PC-9 (cell line): ENCODE measurements around the gene SELENOM. TPM values are rescaled to one million over a fixed set of nuclear protein-coding genes. Genes with fewer than 3 reads are reported as not detected.

Source experiments
- BruUV-seq: library from RNA; stranded (reverse); fragments of 400-500 nt; replicated peaks from 2 replicates; lab custom pipeline; 2021; lab: Mats Ljungman, UMichigan
- CTCF ChIA-PET: fragments of 300-600 bp; sonication (Branson Sonifier 250); formaldehyde crosslinking; loops from one replicate; lab custom pipeline; 2022; ENCODE audit warnings: antibody characterized with exemption; lab: Charles Lee
- POLR2A ChIA-PET: fragments of 300-600 bp; sonication (Branson Sonifier 250); formaldehyde crosslinking; loops from one replicate; lab custom pipeline; 2022; ENCODE audit warnings: antibody characterized with exemption; ENCODE audit not compliant: unreplicated experiment; lab: Charles Lee
- DNase-seq, 2 experiments: peaks; one replicate each; pipeline versions ENCODE4 v3.0.0 to v3.0.0-alpha.2; 2015 to 2022; ENCODE audit warnings: mixed read lengths in 1 of 2
- H2AFZ ChIP-seq: fragments of 200-600 bp; sonication (generic); 2 replicates; pipeline ENCODE4 v1.8.1; 2017; ENCODE audit warnings: antibody characterized with exemption
- H3F3A ChIP-seq: fragments of 200-600 bp; sonication (generic); 2 replicates; pipeline ENCODE4 v1.8.1; 2017; ENCODE audit warnings: antibody characterized with exemption, mild to moderate bottlenecking, low read depth; ENCODE audit not compliant: insufficient read depth
- H3K27ac ChIP-seq: fragments of 200-600 bp; sonication (generic); 2 replicates; pipeline ENCODE4 v1.6.1; 2016; ENCODE audit warnings: mixed run types
- H3K27me3 ChIP-seq: fragments of 200-600 bp; sonication (generic); 2 replicates; pipeline ENCODE4 v1.6.1; 2016; ENCODE audit warnings: low read depth, mixed run types; ENCODE audit not compliant: insufficient read depth
- H3K36me3 ChIP-seq: fragments of 200-600 bp; sonication (generic); 2 replicates; pipeline ENCODE4 v1.6.1; 2016; ENCODE audit warnings: low read depth, mixed run types
- H3K4me1 ChIP-seq: fragments of 200-600 bp; sonication (generic); replicated peaks from 2 replicates; pipeline ENCODE4 v1.6.1; 2016; ENCODE audit warnings: mixed run types; ENCODE audit not compliant: insufficient read depth
- H3K4me2 ChIP-seq: fragments of 200-600 bp; sonication (generic); 2 replicates; pipeline ENCODE4 v1.6.1; 2017; ENCODE audit warnings: mixed run types
- H3K4me3 ChIP-seq: fragments of 200-600 bp; sonication (generic); 2 replicates; pipeline ENCODE4 v1.6.1; 2016; ENCODE audit warnings: mixed run types
- H3K79me2 ChIP-seq: fragments of 200-600 bp; sonication (generic); 2 replicates; pipeline ENCODE4 v1.6.1; 2017; ENCODE audit warnings: low read depth, mixed run types
- H3K9me2 ChIP-seq: fragments of 200-600 bp; sonication (generic); 2 replicates; pipeline ENCODE4 v1.8.1; 2017; ENCODE audit warnings: mild to moderate bottlenecking; ENCODE audit not compliant: insufficient read depth
- H3K9me3 ChIP-seq: fragments of 200-600 bp; sonication (generic); 2 replicates; pipeline ENCODE4 v1.8.1; 2016; ENCODE audit warnings: low read depth; ENCODE audit not compliant: insufficient read depth
- H4K20me1 ChIP-seq: fragments of 200-600 bp; sonication (generic); 2 replicates; pipeline ENCODE4 v1.8.1; 2017; ENCODE audit not compliant: insufficient read depth
- CTCF ChIP-seq: fragments of 200-600 bp; sonication (generic); conservative IDR thresholded peaks from 2 replicates; pipeline ENCODE4 v1.6.1; 2017; ENCODE audit warnings: mixed run types, antibody characterized with exemption, mild to moderate bottlenecking, moderate library complexity
- EZH2 ChIP-seq: fragments of 200-600 bp; sonication (generic); IDR thresholded peaks from 2 replicates; pipeline ENCODE4 v1.8.0; 2017; ENCODE audit warnings: antibody characterized with exemption, low read depth
- intact Hi-C: fragments of 100-400 bp; cut with micrococcal nuclease; formaldehyde crosslinking; loops from one replicate; pipeline ENCODE4 v1.10.0; 2022; ENCODE audit not compliant: unreplicated experiment
- total RNA-seq: library from RNA; stranded (reverse); gene quantifications from 2 replicates; pipeline ENCODE4 v1.2.3, GENCODE V29; 2021

Gene SELENOM
- total RNA-seq, 1 experiment from 2014 or later, result 20.7 TPM

DNA sequence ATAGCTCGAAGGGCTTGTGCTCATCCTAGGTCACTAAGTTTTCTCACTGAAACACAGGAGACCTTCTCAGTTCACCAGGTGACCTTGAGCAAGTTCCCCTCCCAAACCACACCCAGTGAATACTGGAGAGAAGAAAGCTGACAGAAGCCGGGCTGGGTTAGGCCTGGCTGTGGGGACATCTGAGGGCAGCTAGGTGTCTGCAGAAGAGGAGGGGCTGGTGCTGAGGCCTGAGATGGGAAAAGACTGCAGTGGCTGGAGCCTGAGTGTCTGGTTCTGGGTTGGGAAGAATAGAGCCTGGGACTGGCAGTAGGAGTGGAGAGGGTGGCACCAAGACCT, 14.8 kb upstream of the SELENOM start:
- Histone ChIP-seq H3F3A (peaks cover 4% of the 10 kb centered on the region; the same call in 1 of the 2 replicates), H3K4me3 (no peak overlapping the region), H4K20me1 (no peaks in the 10 kb centered on the region), H3K27ac (no peak overlapping the region), H3K27me3 (peaks cover 16% of the 10 kb centered on the region; the same call in 1 of the 2 replicates), H3K9me3 (no peaks in the 10 kb centered on the region), H3K4me1 (peaks cover 6% of the 10 kb centered on the region; the same call in 1 of the 2 replicates), H2AFZ (no peak overlapping the region), H3K79me2 (no peaks in the 10 kb centered on the region), H3K4me2 (peak overlapping the region; percentile 80; the same call in 1 of the 2 replicates), H3K36me3 (no peaks in the 10 kb centered on the region), H3K9me2 (no peaks in the 10 kb centered on the region)
- CTCF ChIA-PET, result no interaction called here
- DNase-seq, result peak in 1 of 2 experiments; percentile 28
- intact Hi-C loops, result no loop called here
- BruUV-seq, result no TSS peak
- POLR2A ChIA-PET, result interaction anchor here (0.7 kb wide), 1 partner anchor 16 kb away, joined by 10 read pairs; no protein-coding TSS in a partner anchor
- TF ChIP-seq CTCF, result no peak

GRCh38 chr22:31121403-31121802, 14.0 kb upstream of the SELENOM start:
- intact Hi-C loops, result no loop called here
- Histone ChIP-seq H3K4me2 (no peak overlapping the region), H2AFZ (no peak overlapping the region), H3K9me2 (no peaks in the 10 kb centered on the region), H3K9me3 (no peaks in the 10 kb centered on the region), H3K79me2 (no peaks in the 10 kb centered on the region), H3K27me3 (peaks cover 16% of the 10 kb centered on the region; the same call in 1 of the 2 replicates), H3F3A (peaks cover 4% of the 10 kb centered on the region; the same call in 1 of the 2 replicates), H3K36me3 (no peaks in the 10 kb centered on the region), H4K20me1 (no peaks in the 10 kb centered on the region), H3K4me3 (no peak overlapping the region), H3K4me1 (peaks cover 6% of the 10 kb centered on the region; the same call in 1 of the 2 replicates), H3K27ac (no peak overlapping the region)
- ChIA-PET POLR2A (no interaction called here), CTCF (no interaction called here)
- DNase-seq, result peak in 1 of 2 experiments; percentile 9
- TF ChIP-seq EZH2 (no peak), CTCF (no peak)
- BruUV-seq, result no TSS peak

GRCh38 chr22:31120642-31121041, 13.3 kb upstream of the SELENOM start:
- no peak for TF ChIP-seq CTCF
- no peak for TF ChIP-seq EZH2
- no TSS peak for BruUV-seq
- H3K36me3 ChIP-seq, result no peaks in the 10 kb centered on the region
- H4K20me1 ChIP-seq, result no peaks in the 10 kb centered on the region
- peaks cover 4% of the 10 kb centered on the region; the same call in 1 of the 2 replicates for H3F3A ChIP-seq
- ChIA-PET CTCF (no interaction called here), POLR2A (no interaction called here)
- H3K4me2 ChIP-seq, result no peak overlapping the region
- H2AFZ ChIP-seq, result no peak overlapping the region
- no peaks in the 10 kb centered on the region for H3K9me2 ChIP-seq
- intact Hi-C loops, result no loop called here
- H3K4me3 ChIP-seq, result no peak overlapping the region
- H3K9me3 ChIP-seq, result no peaks in the 10 kb centered on the region
- no peak overlapping the region for H3K27ac ChIP-seq
- peak in 1 of 2 experiments; percentile 10 for DNase-seq
- H3K79me2 ChIP-seq, result no peaks in the 10 kb centered on the region
- peaks cover 16% of the 10 kb centered on the region; the same call in 1 of the 2 replicates for H3K27me3 ChIP-seq
- H3K4me1 ChIP-seq, result peaks cover 6% of the 10 kb centered on the region; the same call in 1 of the 2 replicates
